Activated CD4-positive, alpha-beta T cell treated with anti-CD3 and anti-CD28 coated beads, Interleukin-2, amount 50 U/mL, for 4 hours (primary cell): ENCODE measurements around the gene UBC.
"Not testable (repeated sequence)": the region's sequence is repeated elsewhere in the genome, so short reads cannot be mapped to it uniquely, and the experiment has no call there.

ENCODE experiments used
- DNase-seq, 2 experiments: peaks; one replicate each; pipeline ENCODE4 v3.0.0-alpha.2; 2020

The UBC gene

DNA sequence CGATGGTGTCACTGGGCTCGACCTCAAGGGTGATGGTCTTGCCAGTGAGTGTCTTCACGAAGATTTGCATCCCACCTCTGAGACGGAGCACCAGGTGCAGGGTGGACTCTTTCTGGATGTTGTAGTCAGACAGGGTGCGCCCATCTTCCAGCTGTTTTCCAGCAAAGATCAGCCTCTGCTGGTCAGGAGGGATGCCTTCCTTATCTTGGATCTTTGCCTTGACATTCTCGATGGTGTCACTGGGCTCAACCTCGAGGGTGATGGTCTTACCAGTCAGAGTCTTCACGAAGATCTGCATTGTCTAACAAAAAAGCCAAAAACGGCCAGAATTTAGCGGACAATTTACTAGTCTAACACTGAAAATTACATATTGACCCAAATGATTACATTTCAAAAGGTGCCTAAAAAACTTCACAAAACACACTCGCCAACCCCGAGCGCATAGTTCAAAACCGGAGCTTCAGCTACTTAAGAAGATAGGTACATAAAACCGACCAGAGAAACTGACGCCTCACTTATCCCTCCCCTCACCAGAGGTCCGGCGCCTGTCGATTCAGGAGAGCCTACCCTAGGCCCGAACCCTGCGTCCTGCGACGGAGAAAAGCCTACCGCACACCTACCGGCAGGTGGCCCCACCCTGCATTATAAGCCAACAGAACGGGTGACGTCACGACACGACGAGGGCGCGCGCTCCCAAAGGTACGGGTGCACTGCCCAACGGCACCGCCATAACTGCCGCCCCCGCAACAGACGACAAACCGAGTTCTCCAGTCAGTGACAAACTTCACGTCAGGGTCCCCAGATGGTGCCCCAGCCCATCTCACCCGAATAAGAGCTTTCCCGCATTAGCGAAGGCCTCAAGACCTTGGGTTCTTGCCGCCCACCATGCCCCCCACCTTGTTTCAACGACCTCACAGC lies 717 bp downstream of the UBC start:
- DNase-seq, result peak; percentile 96 to 97

DNA sequence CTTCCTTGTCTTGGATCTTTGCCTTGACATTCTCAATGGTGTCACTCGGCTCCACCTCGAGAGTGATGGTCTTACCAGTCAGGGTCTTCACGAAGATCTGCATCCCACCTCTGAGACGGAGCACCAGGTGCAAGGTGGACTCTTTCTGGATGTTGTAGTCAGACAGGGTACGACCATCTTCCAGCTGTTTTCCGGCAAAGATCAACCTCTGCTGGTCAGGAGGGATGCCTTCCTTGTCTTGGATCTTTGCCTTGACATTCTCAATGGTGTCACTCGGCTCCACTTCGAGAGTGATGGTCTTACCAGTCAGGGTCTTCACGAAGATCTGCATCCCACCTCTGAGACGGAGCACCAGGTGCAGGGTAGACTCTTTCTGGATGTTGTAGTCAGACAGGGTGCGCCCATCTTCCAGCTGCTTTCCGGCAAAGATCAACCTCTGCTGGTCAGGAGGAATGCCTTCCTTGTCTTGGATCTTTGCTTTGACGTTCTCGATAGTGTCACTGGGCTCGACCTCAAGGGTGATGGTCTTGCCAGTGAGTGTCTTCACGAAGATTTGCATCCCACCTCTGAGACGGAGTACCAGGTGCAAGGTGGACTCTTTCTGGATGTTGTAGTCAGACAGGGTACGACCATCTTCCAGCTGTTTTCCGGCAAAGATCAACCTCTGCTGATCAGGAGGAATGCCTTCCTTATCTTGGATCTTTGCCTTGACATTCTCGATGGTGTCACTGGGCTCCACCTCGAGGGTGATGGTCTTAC lies 1.7 kb downstream of the UBC start:
- DNase-seq, result not testable (repeated sequence)

DNA sequence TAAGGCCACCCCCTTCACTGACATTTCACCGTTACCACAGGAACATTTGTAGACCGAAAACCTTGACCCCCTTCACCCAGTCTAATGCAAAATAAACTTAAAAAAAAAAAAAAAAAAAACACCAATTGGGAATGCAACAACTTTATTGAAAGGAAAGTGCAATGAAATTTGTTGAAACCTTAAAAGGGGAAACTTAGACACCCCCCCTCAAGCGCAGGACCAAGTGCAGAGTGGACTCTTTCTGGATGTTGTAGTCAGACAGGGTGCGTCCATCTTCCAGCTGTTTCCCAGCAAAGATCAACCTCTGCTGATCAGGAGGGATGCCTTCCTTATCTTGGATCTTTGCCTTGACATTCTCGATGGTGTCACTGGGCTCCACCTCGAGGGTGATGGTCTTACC lies 2.9 kb downstream of the UBC start:
- DNase-seq, result not testable (repeated sequence)

DNA sequence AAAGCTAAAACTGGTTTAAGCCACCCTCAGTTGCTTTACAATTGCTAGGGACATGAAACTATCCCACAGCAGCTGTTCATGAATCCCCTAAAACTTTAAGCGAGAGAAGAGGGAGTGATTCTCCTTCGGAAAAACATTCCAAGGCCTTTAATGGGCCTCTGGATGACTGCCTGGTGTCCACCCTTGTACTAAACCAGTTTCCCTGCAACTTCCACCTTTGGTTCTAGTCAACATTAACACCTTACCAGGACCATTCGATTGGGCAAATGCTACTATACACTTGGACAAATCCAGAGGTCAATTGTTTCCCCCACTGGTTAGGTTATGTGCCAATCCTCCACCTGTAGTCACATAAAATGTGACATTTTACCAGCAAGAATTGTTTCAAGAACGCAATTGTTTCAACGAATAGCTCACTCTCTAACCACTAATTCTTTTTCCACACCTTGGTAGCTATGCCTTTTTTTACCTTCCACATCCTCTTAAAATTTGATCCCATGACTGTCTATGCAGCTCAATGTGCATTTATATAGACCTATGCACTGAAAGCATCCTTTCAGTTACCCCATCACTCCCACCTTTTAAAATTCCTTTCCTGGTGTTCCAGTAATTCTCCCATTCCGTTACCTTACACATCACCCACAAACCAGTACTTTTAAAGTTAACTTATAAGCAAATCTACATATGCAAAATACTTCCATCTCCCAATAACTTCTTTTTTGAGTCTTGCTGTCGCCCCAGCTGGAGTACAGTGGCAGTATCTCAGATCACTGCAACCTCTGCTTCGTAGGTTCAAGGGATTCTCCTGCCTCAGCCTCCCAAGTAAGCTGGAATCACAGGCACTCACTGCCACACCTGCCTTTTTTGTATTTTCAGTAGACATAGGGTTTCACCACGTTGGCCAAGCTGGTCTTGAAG lies 3.6 kb downstream of the UBC start:
- DNase-seq, result no peak

DNA sequence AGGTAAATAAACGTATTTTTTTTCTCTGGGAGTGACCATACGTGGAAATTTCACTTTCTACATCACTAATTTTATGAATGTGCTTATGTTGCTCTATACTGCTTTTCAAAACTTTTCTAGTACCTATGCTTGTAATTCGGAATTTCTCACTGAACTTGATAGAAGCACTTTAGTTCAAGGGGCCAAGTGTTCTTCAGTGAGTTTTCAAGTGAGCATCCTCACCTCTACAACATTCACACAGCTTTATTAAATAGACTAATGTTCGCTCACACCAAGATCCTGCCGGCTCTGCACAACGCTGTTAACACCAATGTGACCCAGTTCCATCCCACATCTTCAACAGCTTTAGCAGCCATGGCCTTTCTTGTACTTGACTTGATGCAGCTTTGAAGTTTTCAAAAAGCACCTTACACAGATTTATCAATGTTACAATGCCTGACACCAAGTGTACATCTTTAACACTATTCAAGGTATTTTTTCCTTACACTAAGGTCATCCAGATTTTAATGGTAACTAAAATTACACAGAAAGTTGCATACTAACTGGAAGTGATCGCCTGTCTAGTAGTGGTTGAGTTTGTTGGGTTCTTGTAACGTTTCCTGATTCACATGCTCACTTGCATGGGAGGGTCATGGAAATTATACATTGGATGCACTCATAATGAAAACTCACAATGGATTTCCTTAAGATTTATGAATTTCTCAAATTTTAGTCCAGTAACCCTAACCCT lies 4.5 kb downstream of the UBC start:
- no peak for DNase-seq

DNA sequence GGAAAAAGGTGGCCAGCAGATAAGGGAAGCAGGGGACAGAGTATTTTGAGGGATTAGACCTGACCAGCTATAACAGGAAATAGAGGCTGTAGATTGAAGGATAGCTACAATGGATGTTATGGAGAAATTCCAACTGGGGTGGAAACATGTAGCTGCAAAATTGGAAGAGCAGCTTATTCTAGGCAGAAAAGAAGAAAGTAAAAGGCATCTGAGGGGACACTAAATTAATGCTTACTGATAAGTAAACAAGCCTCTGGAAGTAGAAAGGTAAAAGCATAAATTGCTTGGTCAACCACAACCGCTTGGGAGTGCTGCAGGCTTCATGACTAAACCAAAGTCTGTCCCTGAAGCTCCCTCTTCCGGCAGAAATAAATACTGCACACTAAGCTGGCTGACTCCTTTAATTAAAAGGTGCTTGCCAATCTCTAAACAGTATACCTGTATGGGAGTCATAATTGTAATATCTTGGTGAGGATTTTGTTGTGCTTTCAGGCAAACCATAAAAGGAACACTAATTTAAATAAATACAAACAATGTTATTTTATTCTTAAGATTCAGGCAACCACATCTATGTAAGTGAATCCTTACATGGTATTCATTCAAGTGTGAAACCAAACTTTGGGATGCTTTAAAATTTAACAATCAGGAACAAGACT lies 7.7 kb downstream of the UBC start:
- DNase-seq, result peak; percentile 89 to 90

DNA sequence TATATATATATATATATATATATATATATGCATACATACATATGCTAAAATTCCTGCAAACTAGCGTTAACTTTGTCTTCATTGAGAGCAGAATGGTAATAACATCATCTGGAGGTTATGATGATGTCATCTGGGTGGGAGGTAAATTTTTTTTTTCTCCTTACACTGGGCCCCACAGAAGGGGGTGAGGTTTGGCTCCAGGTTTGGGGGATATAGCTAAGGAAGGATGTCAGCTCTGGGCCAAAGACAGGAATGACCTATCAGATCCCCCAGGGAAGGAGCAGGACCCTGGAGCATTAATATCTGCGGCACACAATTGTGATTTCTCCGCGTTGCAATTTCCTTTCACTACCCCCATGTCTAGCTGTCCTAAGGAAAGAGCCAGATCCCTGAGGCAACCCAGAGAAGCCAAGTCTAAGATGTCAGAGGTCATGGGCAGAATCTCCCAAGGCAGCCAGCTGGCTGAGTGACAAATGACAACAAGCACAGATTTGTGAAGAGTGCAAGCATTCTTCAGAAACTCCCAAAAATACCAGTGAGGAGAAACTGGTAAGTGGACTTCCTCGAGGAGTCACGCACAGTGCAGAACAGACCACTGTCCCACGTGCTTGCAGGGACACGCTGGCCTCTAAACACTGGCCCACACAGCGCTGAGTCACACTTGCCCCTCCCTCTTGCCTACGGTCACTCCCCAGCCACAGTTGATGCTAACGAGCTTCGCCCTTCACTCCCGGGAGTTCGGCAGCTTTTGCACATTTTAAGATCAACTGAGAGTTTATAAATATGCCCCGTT lies 9.9 kb downstream of the UBC start:
- no peak for DNase-seq

DNA sequence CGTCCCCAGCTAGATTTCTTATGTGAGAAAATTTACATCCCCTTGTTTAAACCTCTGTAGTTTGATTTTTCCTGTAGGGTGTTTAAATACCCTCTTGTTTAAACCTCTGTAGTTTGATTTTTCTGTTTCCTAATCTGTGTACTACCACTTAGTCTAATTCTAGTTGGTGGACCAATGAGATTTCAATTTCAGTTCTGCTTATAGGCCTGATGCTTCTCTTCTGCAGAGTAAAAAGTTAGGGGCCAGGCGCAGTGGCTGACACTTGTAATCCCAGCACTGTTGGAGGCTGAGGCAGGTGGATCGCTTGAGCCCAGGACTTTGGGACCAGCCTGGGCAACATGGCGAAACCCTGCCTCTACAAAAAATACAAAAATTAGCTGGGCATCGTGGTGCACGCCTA lies 11.5 kb downstream of the UBC start:
- no peak for DNase-seq

DNA sequence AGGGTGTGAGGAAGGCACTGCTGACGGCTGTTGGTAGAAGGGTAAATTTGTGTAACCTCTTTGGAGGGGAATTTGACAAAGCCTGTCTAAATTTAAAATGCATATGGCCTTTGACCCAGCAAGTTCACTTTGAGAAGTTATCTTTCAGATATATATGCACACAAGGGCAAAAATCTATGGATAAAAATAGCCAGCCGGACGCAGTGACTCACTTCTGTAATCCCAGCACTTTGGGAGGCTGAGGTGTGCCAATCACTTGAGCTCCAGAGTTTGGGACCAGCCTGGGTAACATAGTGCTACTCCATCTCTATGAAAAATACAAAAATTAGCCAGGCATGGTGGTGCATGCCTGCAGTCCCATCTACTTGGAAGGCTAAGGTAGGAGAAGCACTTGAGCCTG lies 13.4 kb downstream of the UBC start:
- DNase-seq, result no peak

DNA sequence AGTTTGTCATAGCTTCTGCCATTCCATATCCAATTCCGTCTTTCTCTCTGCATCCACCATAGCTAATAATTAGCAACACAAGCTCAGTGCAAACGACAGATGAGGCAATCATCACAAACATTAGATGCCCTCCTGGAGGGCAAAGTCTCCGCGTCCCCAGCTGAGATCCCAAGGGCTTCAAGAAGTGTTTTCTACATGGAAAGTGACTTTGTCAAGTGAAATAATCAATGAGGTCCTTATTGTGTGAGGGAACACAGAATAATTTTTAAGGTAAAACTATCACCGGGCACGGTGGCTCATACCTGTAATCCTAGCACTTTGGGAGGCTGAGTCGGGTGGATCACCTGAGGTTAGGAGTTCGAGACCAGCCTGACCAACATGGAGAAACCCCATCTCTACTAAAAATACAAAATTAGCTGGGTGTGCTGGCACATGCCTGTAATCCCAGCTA lies 14.1 kb downstream of the UBC start:
- not testable (repeated sequence) for DNase-seq

DNA sequence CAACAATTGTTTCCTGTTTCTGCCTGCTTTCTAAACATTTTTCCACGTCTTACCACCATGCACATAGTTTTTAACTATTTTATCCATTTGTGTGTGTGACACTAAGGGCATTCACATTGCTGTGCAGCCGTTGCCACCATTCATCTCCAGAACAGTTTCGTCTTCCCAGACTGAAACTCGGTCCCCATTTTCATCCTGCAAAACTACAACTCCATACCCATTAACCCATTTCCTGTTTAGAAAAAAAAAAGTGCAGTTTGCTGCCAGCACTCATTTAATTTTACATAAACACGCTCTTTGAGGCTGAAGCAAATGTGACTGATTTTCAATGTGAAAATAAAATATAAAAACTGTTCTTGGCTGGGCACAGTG lies 15.5 kb downstream of the UBC start:
- no peak for DNase-seq

DNA sequence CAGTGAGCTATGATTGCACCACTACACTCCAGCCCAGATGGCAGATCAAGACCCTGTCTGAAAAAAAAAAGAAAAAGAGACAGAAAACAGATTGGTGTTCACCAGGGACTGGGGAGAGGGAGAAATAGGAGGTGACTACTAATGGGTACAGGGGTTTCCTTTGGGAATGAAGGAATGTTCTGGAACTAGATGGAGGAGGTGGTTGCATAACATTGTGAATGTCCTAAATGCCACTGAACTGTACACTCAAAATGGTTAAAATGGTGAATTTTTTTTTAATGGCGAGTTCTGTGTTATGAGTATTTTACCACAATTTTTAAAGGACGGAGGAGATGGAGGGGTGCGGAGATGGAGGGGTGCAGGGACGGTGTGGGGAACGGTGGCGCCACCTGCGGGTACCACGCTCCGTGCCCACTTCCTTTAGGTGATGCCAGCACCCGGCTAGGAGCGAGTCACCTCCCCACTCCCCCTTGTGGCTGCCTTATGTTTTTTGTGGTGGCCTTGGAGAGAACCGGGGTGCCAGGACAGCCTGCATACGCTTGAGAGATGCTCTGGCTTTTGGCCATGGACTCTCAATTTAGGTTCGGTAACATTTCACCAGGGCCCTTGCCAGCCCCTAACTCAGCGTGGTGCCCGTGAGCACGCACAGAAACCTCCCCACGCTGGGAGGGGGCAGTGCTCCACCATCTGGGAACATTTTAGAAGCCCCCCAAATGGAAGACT lies 16.1 kb downstream of the UBC start:
- peak; percentile 56 for DNase-seq

DNA sequence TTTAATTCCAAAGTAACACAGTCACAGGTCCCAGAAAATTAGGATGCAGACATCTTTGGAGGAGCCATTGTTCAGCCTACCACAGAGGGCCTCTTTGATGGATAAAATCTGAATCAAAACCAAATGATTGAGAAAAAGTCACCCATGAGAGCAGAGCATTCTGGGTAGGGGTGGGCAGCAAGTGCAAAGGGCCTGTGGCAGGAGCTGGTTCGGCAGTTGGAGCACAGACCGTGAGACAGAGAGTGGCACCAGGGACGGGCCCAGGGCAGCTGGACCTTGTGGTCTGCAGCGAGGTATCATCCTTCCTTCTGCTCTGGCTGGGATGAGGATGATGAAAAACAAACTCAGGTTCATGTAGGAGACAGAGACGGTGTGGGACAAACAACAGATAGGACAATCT lies 18.0 kb downstream of the UBC start:
- DNase-seq, result no peak

DNA sequence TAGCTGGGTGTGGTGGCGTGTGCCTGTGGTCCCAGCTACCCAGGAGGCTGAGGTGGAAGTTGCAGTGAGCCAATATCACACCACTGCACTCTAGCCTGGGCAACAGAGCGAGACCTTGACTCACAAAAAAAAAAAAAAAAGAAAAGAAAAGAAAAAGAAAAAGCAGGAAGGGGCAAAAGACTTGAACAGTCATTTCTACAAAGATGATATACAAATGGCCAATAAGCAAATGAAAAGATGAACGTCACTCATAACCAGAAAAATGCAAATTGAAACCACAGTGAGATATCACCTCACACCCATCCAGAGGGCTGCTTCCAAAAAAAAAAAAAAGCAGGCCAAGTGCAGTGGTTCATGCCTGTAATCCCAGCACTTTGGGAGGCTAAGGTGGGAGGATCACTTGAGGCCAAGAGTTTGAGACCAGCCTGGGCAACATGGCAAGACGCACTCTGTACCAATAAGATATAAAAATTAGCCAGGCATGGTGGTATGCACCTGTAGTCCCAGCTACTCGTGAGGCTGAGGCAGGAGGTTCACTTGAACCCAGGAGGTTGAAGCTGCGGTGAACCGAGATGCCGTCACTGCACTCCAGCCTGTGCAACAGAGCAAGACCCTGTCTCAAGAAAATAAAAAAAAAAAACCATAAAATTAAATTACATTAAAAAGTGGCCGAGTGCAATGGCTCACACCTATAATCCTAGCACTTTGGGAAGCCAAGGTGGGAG lies 20.5 kb downstream of the UBC start:
- DNase-seq, result no peak

DNA sequence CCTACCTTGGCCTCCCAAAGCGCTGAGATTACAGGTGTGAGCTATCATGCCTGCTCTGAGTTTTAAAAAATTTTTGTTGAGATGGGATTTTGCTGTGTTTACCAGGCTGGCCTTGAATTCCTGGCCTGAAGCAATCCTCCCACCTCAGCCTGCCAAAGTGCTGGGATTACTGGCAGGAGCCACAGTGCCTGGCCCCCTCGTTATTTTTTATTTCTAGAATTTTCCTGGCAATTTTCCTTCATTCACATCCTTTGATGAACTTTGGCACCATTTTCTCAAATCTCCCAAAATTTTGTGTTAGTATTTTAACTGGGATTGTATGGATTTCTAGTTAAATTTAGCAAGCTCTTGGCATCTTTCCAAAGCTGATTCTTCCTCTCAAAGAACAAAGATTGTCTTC lies 26.2 kb downstream of the UBC start:
- no peak for DNase-seq

DNA sequence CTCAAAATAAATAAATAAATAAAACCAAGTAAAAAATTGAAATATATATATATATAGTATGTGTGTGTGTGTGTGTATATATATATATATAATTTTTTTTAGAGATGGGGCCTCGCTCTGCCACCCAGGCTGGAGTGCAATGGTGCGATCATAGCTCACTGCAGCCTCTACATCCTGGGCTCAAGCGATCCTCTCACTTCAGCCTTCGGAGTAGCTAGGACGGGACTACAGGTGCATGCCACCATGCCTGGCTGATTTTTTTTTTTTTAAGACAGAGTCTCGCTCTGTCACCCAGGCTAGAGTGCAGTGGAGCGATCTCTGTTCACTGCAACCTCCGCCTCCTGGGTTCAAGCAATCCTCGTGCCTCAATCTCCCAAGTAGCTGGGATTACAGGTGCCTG lies 26.7 kb downstream of the UBC start:
- DNase-seq, result not testable (repeated sequence)

DNA sequence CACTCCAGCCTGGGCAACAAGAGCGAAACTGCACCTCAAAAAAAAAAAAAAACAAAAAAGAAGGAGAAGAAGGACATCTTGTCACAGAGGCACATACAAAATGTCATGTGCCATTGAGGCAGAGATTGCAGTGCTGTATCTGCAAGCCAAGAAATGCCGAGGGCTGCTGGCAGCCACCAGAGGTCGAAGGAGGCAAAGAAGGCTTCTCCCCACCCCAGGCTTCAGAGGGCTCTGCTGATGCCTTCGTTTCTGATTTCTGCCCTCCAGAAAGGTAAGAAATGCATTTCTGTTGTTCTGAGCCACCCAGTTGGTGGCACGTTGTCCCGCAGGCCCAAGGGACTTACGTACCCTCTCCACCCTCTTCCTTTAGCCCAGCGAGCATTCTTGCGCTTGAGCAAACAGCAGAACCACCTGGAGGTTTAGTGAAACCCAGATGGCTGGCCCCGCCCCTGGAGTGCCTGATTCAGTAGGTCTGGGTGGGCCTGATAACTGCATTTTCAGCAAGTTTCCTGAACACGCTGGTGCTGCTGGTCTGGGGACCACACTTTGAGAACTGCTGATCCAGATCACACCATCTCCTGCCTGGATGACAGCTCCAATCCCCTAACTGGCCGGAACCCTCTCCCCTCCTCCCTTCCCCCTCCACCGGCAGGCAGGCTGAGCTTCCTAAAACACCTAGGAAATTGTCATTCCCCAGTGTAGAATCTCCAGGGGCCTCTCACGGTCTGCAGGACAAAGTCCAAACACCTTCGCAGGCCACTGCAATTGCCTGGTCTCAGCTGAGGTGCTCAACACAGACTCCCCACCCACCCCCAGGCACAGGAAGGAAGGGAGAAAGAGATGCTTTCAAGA lies 29.6 kb downstream of the UBC start:
- DNase-seq, result no peak
